ENCODE results near the gene B4GALT1.

- TF ChIP-seq CTCF (IDR thresholded peaks at IDR 0.05) (no peak), POLR2A (IDR thresholded peaks at IDR 0.05) (no peak)
Measured at GRCh38 chr9:33068991-33069390, 98.1 kb downstream of the B4GALT1 start.

Measured in uterus (tissue), 2 donors.